GM12801 (cell line): ENCODE data around the gene PRDM13.

Experiments used
- TF ChIP-seq, protein P1 (sequence below): IDR thresholded peaks from one replicate; pipeline ENCODE4 v1.5.1; 2011; ENCODE audit warnings: control low read depth; ENCODE audit not compliant: insufficient read length; ENCODE audit errors: extremely low read depth

PRDM13 gene

DNA sequence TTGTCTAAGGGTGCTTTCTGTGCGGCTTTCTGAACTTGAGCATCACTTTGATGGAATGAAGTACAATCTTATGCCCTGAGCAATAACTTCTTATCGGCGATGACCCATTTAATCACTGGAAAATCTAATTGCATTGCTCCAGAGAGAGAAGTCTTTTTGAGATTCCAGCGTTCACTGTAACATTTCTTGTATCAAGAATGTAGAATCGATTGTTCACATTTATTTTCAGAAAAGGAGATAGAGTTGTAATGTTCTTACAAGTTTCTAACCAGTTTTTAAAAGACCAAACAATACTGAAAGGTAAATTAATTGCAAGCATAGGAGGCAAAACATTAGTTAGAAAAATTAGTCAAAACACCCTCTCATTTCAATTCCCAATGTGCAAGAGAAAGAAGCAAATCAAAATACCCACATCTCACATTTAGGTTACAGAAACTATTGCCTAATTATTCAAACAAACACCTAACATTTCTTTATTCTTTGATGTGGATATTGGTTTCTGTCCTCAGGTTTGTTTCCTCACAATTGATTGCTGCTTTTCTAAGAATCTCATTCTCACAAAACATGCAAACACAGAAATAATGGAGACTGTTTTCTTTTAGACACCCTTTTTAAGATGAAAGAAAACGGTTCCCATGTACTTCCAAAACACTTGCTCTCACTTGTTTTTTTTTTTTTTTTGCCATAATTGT lies 14.8 kb upstream of the PRDM13 start:
- TF ChIP-seq, protein P1, sequence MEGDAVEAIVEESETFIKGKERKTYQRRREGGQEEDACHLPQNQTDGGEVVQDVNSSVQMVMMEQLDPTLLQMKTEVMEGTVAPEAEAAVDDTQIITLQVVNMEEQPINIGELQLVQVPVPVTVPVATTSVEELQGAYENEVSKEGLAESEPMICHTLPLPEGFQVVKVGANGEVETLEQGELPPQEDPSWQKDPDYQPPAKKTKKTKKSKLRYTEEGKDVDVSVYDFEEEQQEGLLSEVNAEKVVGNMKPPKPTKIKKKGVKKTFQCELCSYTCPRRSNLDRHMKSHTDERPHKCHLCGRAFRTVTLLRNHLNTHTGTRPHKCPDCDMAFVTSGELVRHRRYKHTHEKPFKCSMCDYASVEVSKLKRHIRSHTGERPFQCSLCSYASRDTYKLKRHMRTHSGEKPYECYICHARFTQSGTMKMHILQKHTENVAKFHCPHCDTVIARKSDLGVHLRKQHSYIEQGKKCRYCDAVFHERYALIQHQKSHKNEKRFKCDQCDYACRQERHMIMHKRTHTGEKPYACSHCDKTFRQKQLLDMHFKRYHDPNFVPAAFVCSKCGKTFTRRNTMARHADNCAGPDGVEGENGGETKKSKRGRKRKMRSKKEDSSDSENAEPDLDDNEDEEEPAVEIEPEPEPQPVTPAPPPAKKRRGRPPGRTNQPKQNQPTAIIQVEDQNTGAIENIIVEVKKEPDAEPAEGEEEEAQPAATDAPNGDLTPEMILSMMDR: no peak

DNA sequence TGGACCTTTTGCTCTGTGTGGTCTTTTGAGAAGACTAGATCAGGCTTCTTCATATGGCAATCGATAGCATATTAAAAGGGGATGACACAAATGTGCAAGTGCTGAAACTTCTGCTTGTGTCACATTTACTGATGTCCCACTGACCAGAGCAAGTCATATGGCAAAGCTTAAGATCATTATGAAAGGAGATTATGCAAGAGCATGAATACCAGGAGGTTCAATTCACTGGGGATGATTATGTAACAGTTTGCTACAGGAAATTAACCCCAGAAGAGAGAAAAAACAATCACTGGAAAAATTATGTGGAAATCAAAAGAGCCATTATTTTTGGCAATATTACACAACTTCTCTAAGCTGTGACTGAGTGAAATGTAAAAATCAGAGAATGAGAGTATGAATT lies 13.7 kb upstream of the PRDM13 start:
- TF ChIP-seq, protein P1: no peak

DNA sequence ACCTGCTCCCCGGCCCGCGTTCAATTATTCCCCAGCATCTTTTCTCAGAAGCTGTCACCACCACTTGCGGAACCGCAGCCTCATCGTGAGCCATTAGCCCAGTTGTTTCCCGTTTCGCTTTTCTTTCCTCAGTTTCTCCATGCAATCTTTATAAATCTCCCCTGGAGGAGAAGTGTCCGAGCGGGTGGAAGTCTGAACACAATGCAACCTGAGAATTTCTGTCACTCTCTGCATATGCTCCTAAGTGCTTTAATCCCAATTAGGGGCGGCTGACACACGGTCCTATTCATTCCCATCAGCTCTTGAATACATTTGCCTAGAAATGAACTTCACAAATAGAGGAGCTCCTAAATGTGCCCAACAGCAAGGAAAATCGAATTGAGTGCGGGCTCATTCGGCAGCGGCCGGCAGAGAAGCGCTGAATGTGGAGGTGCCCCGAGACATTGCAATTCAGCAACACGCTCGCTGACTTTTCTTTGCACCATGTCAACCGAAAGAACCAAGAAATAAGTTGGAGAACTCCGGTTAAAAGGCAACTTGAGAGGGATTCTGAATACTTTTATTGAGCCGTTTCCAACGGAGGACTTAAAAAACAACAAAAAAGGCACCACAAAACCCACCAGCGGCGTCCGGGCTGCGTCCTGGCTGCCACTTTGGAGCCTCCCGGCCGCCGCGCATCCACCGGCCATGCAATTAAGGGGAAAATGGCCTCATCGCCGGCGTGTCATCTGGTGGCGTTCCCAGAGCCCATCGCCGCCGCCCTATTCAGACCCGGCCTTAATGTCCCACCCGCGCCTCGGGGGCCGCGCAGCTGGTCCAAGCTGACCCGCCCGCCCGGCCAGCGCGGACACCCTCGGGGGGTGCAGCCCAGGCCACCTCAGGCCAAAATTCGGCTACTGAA lies 3.9 kb upstream of the PRDM13 start:
- TF ChIP-seq, protein P1: no peak

DNA sequence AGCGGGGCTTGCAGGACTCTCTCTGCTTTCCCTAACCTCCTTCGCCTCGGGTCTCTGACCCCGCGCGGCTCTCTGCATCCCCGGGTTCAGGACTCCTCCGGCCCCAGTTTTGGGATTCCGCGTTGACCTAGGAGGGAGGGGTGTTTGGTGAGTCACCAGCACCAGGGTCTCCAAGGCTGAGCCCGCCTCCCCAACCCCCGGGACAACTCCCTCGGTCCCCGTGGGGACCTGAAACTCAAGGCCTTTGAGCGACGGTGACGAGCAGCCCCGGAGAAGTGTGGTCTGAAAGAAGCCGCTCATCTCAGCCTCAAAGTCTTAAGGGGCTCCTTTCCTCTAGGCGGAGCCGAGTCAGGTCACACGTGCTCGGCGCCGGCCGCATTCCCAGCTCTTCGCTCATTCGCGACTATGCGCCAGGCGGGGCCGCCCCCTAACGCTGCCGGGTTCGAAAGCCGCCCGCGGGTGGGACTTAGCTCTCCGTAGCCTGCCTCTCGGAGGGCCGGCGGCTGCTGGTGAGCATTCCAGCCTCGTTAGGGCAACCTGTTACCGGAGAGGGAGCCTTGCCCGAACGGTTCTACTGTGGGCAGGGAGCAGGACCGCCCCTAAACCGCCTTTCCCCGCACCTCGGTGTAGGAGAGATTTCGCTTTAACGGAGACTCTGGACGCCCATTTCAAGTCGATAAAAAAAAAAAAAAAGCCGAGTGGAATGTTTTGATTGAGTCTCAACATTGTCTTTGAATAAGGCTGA lies 3.0 kb upstream of the PRDM13 start:
- TF ChIP-seq, protein P1: no peak

DNA sequence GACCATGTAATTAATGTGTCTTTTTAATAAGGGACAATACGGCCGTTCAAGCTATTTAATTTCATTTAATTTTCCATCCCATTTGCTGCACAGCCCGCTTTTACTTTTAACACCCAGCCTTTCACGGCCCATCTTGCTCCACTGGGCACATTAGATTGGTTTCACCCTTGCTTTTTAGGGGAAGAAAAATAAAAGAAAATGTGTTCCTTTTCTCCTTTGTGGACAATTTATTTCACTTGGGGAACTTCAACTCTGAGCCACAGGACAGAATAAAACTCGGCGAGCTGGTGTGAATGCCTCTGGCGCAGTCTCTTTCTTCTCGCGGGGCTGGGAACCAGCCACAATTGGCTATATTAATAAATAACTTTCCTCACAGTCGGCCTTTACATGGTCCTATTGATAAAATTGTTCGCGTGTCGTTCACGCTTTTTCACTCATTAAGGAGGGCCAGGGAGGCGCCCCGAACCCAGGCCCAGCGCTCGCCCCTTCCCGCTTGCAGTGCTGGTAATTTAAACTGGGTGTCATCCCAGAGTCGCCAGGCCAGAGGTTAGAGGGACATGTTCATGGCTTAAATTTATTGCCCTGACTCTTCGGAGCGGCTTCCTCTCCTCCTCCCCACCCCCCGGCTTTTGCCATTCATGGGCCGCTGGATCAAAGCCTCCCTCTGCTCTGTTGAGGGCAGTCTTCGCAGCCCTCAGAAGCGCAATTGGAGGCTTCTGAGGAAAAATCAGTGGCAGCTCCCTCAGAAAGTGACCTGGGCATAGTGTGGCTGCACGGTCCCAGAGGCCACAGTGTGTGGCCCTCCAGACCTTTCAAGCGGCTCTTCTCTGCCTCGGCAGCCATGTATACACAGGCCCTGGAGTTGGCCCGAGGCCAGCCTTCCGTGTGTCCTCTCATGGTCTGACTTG lies 2.2 kb upstream of the PRDM13 start:
- TF ChIP-seq, protein P1: no peak

DNA sequence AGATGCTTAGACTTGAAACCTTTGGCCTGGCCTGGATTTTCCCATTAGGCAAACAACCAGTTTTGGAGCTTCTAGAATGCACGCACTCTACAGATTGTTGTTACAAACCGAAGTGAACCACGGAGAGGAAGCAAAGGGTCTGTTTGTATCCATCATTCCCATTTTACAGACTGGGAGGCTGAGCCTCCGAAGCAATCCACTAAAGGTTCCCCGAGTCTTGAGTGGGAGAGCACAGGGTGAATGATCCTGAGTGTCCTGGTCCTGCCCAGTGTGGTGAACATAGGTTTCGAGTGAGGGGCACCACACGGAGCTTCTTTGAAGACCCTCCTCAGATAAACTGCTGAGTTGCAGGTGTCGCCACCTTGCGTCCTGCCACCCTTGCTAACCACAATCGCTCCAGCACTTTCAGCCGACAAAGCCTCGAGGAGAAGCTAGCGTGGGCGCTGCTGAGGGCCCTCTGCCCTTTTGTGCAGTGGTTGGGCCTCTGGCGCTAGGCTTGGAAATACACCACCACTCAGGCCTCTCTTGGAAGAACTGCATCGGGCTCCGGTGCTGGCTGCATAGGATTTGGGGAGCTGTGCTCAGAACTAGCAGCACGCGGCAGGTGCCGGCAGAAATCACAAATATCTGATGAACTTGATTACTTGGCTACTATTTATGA lies 1.4 kb upstream of the PRDM13 start:
- TF ChIP-seq, protein P1: no peak
